ENCODE data around the gene PCF11. TPM values are rescaled to one million over a fixed set of nuclear protein-coding genes. Genes with fewer than 3 reads are reported as not detected.

PCF11 gene
- total RNA-seq (10 to 100 TPM; 20.2 to 62.8 (median 50.9) TPM), polyA plus RNA-seq (10 to 100 TPM; 40.0 to 46.9 (median 46.8) TPM)
- long read RNA-seq, donor 1, transcript PCF11-207 (1 exons, 1,720 nt), result major isoform, 9 of 9 reads
- long read RNA-seq, donor 1, partial matches to known transcripts, result 0 of 9 reads
- long read RNA-seq, donor 1, other reads (novel, unspliced or antisense), result 0 of 9 reads
- long read RNA-seq, donor 2, partial matches to known transcripts, result 0 of 4 reads
- long read RNA-seq, donor 2, other reads (novel, unspliced or antisense), result 0 of 4 reads
- long read RNA-seq, donor 3, transcript PCF11-207 (1 exons, 1,720 nt), result major isoform, 5 of 5 reads
- long read RNA-seq, donor 3, partial matches to known transcripts, result 0 of 5 reads
- long read RNA-seq, donor 3, other reads (novel, unspliced or antisense), result 0 of 5 reads
- long read RNA-seq, donor 4, partial matches to known transcripts, result 4 of 4 reads
- long read RNA-seq, donor 4, other reads (novel, unspliced or antisense), result 0 of 4 reads
- long read RNA-seq, donor 5, full-length matches to known transcripts, result 5 of 9 reads
- long read RNA-seq, donor 5, partial matches to known transcripts, result 3 of 9 reads
- long read RNA-seq, donor 5, other reads (novel, unspliced or antisense), result 1 of 9 reads
- long read RNA-seq, donor 6, partial matches to known transcripts, result 9 of 9 reads
- long read RNA-seq, donor 6, other reads (novel, unspliced or antisense), result 0 of 9 reads
- long read RNA-seq, donor 7, partial matches to known transcripts, result 0 of 1 reads
- long read RNA-seq, donor 7, other reads (novel, unspliced or antisense), result 0 of 1 reads
- long read RNA-seq, donor 8, transcript PCF11-207 (1 exons, 1,720 nt), result major isoform, 5 of 5 reads
- long read RNA-seq, donor 8, partial matches to known transcripts, result 0 of 5 reads
- long read RNA-seq, donor 8, other reads (novel, unspliced or antisense), result 0 of 5 reads
- long read RNA-seq, donor 9, transcript PCF11-207 (1 exons, 1,720 nt), result major isoform, 8 of 8 reads
- long read RNA-seq, donor 9, partial matches to known transcripts, result 0 of 8 reads
- long read RNA-seq, donor 9, other reads (novel, unspliced or antisense), result 0 of 8 reads
- long read RNA-seq, donor 10, full-length matches to known transcripts, result 3 of 3 reads
- long read RNA-seq, donor 10, partial matches to known transcripts, result 0 of 3 reads
- long read RNA-seq, donor 10, other reads (novel, unspliced or antisense), result 0 of 3 reads

- H3K36me3 ChIP-seq (replicated peaks in 1 of 2), result no peaks in the 10 kb centered on the region
- H3K9me3 ChIP-seq (replicated peaks in 1 of 3), result no peaks in the 10 kb centered on the region
- 0 to 1% (median 0%) methylated on average over 18 to 55 of the region's 55 CpGs; no CpG with 5 or more reads in 1 of the 4 donors for WGBS, 4 donors
- DNase-seq, result peak in 1 of 7 donors; percentile 100
- peak; percentile 99 to 100 for TF ChIP-seq POLR2A (IDR thresholded peaks at IDR 0.05)
- no peak for TF ChIP-seq CTCF (IDR thresholded peaks at IDR 0.05)
- intact Hi-C loops (cut with DNase I), result loop anchor here in 1 of 2 donors (10.0 kb wide), 1 partner anchor 252 kb away; the partner anchor contains the start of genes DDIAS and PRCP
- peak within 1 kb of the TSS; percentile 82 to 96 (median 86) for H3K4me3 ChIP-seq
- H3K27ac ChIP-seq, result peak within 1 kb of the TSS; percentile 97 to 100 (median 98)
- H3K4me1 ChIP-seq (replicated peaks in 1 of 2), result peaks cover 9 to 36% of the 10 kb centered on the region in 2 donors
- no peaks in the 10 kb centered on the region for H3K27me3 ChIP-seq
Observed at GRCh38 chr11:83156996-83157593, at the start of gene PCF11. Gene PCF11 (plus strand): TSS chr11:83157131. CDS start chr11:83157440, 309 bp downstream.

- 63 to 77% (median 74%) methylated on average over 2 of the region's 2 CpGs for WGBS, 4 donors
- Histone ChIP-seq H3K9me3 (replicated peaks in 1 of 3) (no peaks in the 10 kb centered on the region), H3K36me3 (replicated peaks in 1 of 2) (no peaks in the 10 kb centered on the region), H3K27ac (no peak overlapping the region), H3K4me1 (replicated peaks in 1 of 2) (peaks cover 0 to 22% of the 10 kb centered on the region in 2 donors), H3K4me3 (no peak overlapping the region), H3K27me3 (no peaks in the 10 kb centered on the region)
- no peak for DNase-seq
- TF ChIP-seq CTCF (IDR thresholded peaks at IDR 0.05), result no peak
- TF ChIP-seq POLR2A (IDR thresholded peaks at IDR 0.05), result no peak
- intact Hi-C loops (cut with DNase I), result no loop called here
Observed at GRCh38 chr11:83112886-83113285, 44.0 kb upstream of the PCF11 start.

- Histone ChIP-seq H3K27ac (no peak overlapping the region), H3K27me3 (no peaks in the 10 kb centered on the region), H3K9me3 (replicated peaks in 1 of 3) (no peaks in the 10 kb centered on the region), H3K36me3 (replicated peaks in 1 of 2) (no peaks in the 10 kb centered on the region), H3K4me1 (replicated peaks in 1 of 2) (peaks cover 0 to 22% of the 10 kb centered on the region in 2 donors), H3K4me3 (no peak overlapping the region)
- intact Hi-C loops (cut with DNase I), result no loop called here
- DNase-seq, result no peak
- TF ChIP-seq CTCF (IDR thresholded peaks at IDR 0.05) (no peak), POLR2A (IDR thresholded peaks at IDR 0.05) (no peak)
- 87 to 96% (median 94%) methylated on average over 3 of the region's 3 CpGs for WGBS, 4 donors
Observed at GRCh38 chr11:83115026-83115425, 41.9 kb upstream of the PCF11 start.

All from adrenal gland (tissue), 19 donors.